ENCODE data around the gene LCNL1.

DNA sequence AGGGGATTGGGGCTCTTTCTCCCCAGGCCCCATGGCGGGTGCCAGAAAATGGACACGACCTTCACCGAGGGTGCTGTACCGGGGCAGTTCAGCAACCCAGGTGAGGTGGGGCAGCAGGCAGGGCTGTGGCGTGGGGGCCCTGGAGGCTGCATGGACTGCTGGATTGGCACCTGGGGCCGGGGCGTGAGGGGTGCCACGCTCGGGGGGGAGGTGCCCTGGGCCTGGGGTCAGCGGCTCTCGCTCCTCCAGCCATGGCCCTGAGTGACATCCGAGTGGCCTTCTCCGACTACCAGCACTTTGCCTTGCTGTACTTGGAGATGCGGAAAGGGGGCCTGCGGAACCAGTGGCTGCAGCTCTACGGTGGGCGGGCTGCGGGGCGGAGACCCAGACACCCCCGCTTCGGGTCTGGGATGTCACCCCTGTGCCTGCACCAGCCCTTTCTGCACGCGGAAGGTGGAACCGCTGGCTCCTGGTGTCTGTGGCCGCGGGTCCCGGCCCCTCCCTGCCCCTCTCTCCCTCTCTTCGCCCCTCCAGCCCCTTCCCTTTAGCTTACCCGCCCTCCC is 1.8 kb downstream of the LCNL1 start:
- TF ChIP-seq POLR2AphosphoS5 (IDR thresholded peaks at IDR 0.05) (no peak), POLR2A (IDR thresholded peaks at IDR 0.05) (no peak), EP300 (IDR thresholded peaks at IDR 0.05) (no peak)
- TF ChIP-seq, protein P1, sequence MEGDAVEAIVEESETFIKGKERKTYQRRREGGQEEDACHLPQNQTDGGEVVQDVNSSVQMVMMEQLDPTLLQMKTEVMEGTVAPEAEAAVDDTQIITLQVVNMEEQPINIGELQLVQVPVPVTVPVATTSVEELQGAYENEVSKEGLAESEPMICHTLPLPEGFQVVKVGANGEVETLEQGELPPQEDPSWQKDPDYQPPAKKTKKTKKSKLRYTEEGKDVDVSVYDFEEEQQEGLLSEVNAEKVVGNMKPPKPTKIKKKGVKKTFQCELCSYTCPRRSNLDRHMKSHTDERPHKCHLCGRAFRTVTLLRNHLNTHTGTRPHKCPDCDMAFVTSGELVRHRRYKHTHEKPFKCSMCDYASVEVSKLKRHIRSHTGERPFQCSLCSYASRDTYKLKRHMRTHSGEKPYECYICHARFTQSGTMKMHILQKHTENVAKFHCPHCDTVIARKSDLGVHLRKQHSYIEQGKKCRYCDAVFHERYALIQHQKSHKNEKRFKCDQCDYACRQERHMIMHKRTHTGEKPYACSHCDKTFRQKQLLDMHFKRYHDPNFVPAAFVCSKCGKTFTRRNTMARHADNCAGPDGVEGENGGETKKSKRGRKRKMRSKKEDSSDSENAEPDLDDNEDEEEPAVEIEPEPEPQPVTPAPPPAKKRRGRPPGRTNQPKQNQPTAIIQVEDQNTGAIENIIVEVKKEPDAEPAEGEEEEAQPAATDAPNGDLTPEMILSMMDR (IDR thresholded peaks at IDR 0.05) = no peak

Measured in sigmoid colon (tissue), 4 donors.